Common myeloid progenitor, CD34-positive (primary cell): ENCODE results near the gene SIRT6.
A peak's percentile ranks its signal among the peaks of the same experiment; 100 is the strongest.
"Not testable (repeated sequence)": the region's sequence is repeated elsewhere in the genome, so short reads cannot be mapped to it uniquely, and the experiment has no call there.

Experiments used
- CTCF ChIA-PET: fragments of 350-600 bp; sonication (Branson Sonifier 250); formaldehyde crosslinking; loops from one replicate; lab custom pipeline; 2021; ENCODE audit warnings: antibody characterized with exemption; lab: Charles Lee
- POLR2A ChIA-PET: fragments of 350-600 bp; sonication (Branson Sonifier 250); formaldehyde crosslinking; loops from one replicate; lab custom pipeline; 2021; ENCODE audit warnings: antibody characterized with exemption; lab: Charles Lee
- DNase-seq, 3 donors: peaks; one replicate each; pipeline versions ENCODE4 v3.0.0 to v3.0.0-alpha.2; 2013
- H3K27ac ChIP-seq, 2 experiments: 1 replicate in 1 of 2; 2 replicates in 1 of 2; pipeline ENCODE4 v1.7.0; 2013; ENCODE audit warnings: inconsistent platforms in 2 of 2, low read length in 2 of 2, mild to moderate bottlenecking in 2 of 2, low read depth in 1 of 2, moderate library complexity in 1 of 2; ENCODE audit not compliant: severe bottlenecking in 2 of 2, insufficient read depth in 1 of 2, poor library complexity in 1 of 2
- H3K27me3 ChIP-seq, 5 experiments: replicated peaks in 2 of 5; 1 replicate in 3 of 5; 2 replicates in 2 of 5; pipeline versions ENCODE4 v1.6.1 to v1.7.0; 2013; ENCODE audit warnings: low read length in 4 of 5, mild to moderate bottlenecking in 2 of 5, moderate library complexity in 2 of 5, inconsistent platforms in 1 of 5; ENCODE audit not compliant: insufficient read depth in 5 of 5, control insufficient read depth in 4 of 5
- H3K36me3 ChIP-seq, 4 experiments: 1 replicate in 2 of 4; 2 replicates in 2 of 4; pipeline versions ENCODE4 v1.6.1 to v1.7.0; 2013; ENCODE audit warnings: low read length in 3 of 4, control low read depth in 1 of 4, mild to moderate bottlenecking in 1 of 4; ENCODE audit not compliant: control insufficient read depth in 4 of 4, insufficient read depth in 4 of 4
- H3K4me1 ChIP-seq, 4 experiments: 1 replicate in 3 of 4; 2 replicates in 1 of 4; pipeline versions ENCODE4 v1.6.1 to v1.7.1; 2013; ENCODE audit warnings: low read length in 3 of 4, mild to moderate bottlenecking in 3 of 4, control low read depth in 1 of 4, inconsistent platforms in 1 of 4, moderate library complexity in 1 of 4; ENCODE audit not compliant: control insufficient read depth in 4 of 4, insufficient read depth in 4 of 4; ENCODE audit errors: control extremely low read depth in 1 of 4
- H3K4me3 ChIP-seq, 7 experiments: 1 replicate in 4 of 7; 2 replicates in 3 of 7; pipeline versions ENCODE4 v1.5.1 to v1.7.0; 2013; ENCODE audit warnings: mild to moderate bottlenecking in 7 of 7, low read length in 6 of 7, moderate library complexity in 6 of 7, inconsistent platforms in 2 of 7, low read depth in 2 of 7, control low read depth in 1 of 7; ENCODE audit not compliant: insufficient read depth in 4 of 7, control insufficient read depth in 1 of 7; ENCODE audit errors: extremely low read depth in 1 of 7
- H3K9me3 ChIP-seq, 5 experiments: 1 replicate in 4 of 5; 2 replicates in 1 of 5; pipeline versions ENCODE4 v1.6.1 to v1.7.1; 2013; ENCODE audit warnings: low read length in 4 of 5, mild to moderate bottlenecking in 2 of 5, inconsistent platforms in 1 of 5, low read depth in 1 of 5, moderate library complexity in 1 of 5; ENCODE audit not compliant: control insufficient read depth in 4 of 5, insufficient read depth in 2 of 5; ENCODE audit errors: control extremely low read depth in 1 of 5
- WGBS: methylation state at CpG from one replicate; pipeline ENCODE4 v1.1.5; 2013; ENCODE audit not compliant: insufficient coverage; 5-methylcytosine and 5-hydroxymethylcytosine counted together

SIRT6 gene

GRCh38 chr19:4138445-4138844 lies 43.9 kb downstream of the SIRT6 start:
- H3K9me3 ChIP-seq: no peaks in the 10 kb centered on the region
- CTCF ChIA-PET: interaction anchor here (1.4 to 2.8 kb wide), 4 partner anchors 15 to 63 kb away, joined by 3 to 17 read pairs (median 11); partner anchors contain the start of gene CREB3L3
- no peak overlapping the region for H3K27ac ChIP-seq
- no peak for DNase-seq
- H3K4me3 ChIP-seq: no peak overlapping the region
- POLR2A ChIA-PET: interaction anchor here (0.7 kb wide), 1 partner anchor 73 kb away, joined by 3 read pairs; no protein-coding TSS in a partner anchor
- peaks cover 0 to 3% (median 0%) of the 10 kb centered on the region in 4 experiments for H3K4me1 ChIP-seq
- WGBS: 93% methylated on average over 3 of the region's 5 CpGs
- no peaks in the 10 kb centered on the region for H3K27me3 ChIP-seq
- no peaks in the 10 kb centered on the region for H3K36me3 ChIP-seq

- no peaks in the 10 kb centered on the region for H3K36me3 ChIP-seq
- WGBS: 94% methylated on average over 2 of the region's 8 CpGs
- CTCF ChIA-PET: interaction anchor here (1.6 kb wide), 1 partner anchor 75 kb away, joined by 3 read pairs; no protein-coding TSS in a partner anchor
- no peaks in the 10 kb centered on the region for H3K27me3 ChIP-seq
- POLR2A ChIA-PET: interaction anchor here (0.6 kb wide), 1 partner anchor 153 kb away, joined by 3 read pairs; no protein-coding TSS in a partner anchor
- peaks cover 0 to 3% (median 0%) of the 10 kb centered on the region in 4 experiments for H3K4me1 ChIP-seq
- no peak overlapping the region for H3K27ac ChIP-seq
- H3K9me3 ChIP-seq: no peaks in the 10 kb centered on the region
- DNase-seq: no peak
- no peak overlapping the region for H3K4me3 ChIP-seq
These were observed 45.7 kb downstream of the SIRT6 start for GRCh38 chr19:4136680-4137088.

GRCh38 chr19:4135386-4135785 lies 47.0 kb downstream of the SIRT6 start:
- not testable (repeated sequence) for H3K4me3 ChIP-seq, H3K9me3 ChIP-seq, H3K27me3 ChIP-seq, H3K36me3 ChIP-seq, H3K4me1 ChIP-seq, H3K27ac ChIP-seq, DNase-seq
- 94% methylated on average over 3 of the region's 9 CpGs for WGBS
- POLR2A ChIA-PET: interaction anchor here (0.6 kb wide), 1 partner anchor 18 kb away, joined by 3 read pairs; no protein-coding TSS in a partner anchor
- CTCF ChIA-PET: interaction anchor here (0.6 kb wide), 1 partner anchor 1927 kb away, joined by 4 read pairs; no protein-coding TSS in a partner anchor

- H3K36me3 ChIP-seq: no peaks in the 10 kb centered on the region
- H3K4me1 ChIP-seq: no peaks in the 10 kb centered on the region
- ChIA-PET POLR2A (no interaction called here), CTCF (interaction anchor here (0.8 kb wide), 1 partner anchor 98 kb away, joined by 3 read pairs; no protein-coding TSS in a partner anchor)
- H3K27ac ChIP-seq: no peak overlapping the region
- WGBS: 73% methylated on average over 5 of the region's 6 CpGs
- no peak overlapping the region for H3K4me3 ChIP-seq
- no peaks in the 10 kb centered on the region for H3K9me3 ChIP-seq
- H3K27me3 ChIP-seq: no peaks in the 10 kb centered on the region
- DNase-seq: no peak
These were observed 48.0 kb downstream of the SIRT6 start for GRCh38 chr19:4134351-4134750.

GRCh38 chr19:4130744-4131438 lies 51.5 kb downstream of the SIRT6 start:
- Histone ChIP-seq H3K4me3 (no peak overlapping the region), H3K36me3 (no peaks in the 10 kb centered on the region), H3K27ac (no peak overlapping the region), H3K27me3 (no peaks in the 10 kb centered on the region), H3K4me1 (no peaks in the 10 kb centered on the region), H3K9me3 (no peaks in the 10 kb centered on the region)
- CTCF ChIA-PET: interaction anchor here (1.2 to 1.3 kb wide), 3 partner anchors 9 to 27 kb away, joined by 3 to 5 read pairs (median 3); no protein-coding TSS in a partner anchor
- peak in 2 of 3 donors; percentile 18 to 52 for DNase-seq
- POLR2A ChIA-PET: no interaction called here
- WGBS: 60% methylated on average over 7 of the region's 8 CpGs

- POLR2A ChIA-PET, H3K36me3 ChIP-seq, H3K4me3 ChIP-seq, H3K4me1 ChIP-seq, DNase-seq, H3K27ac ChIP-seq, H3K27me3 ChIP-seq, H3K9me3 ChIP-seq: not testable (repeated sequence)
- CTCF ChIA-PET: interaction anchor here (1.4 kb wide), 1 partner anchor 10 kb away, joined by 6 read pairs; no protein-coding TSS in a partner anchor
- 100% methylated on average over 4 of the region's 7 CpGs for WGBS
These were observed 53.3 kb downstream of the SIRT6 start for GRCh38 chr19:4129050-4129449.

- H3K36me3 ChIP-seq, H3K27me3 ChIP-seq, H3K27ac ChIP-seq, DNase-seq, H3K4me3 ChIP-seq, H3K9me3 ChIP-seq, CTCF ChIA-PET, POLR2A ChIA-PET: not testable (repeated sequence)
- 100% methylated on average over 2 of the region's 4 CpGs for WGBS
- H3K4me1 ChIP-seq: peaks cover 2 to 17% (median 16%) of the 10 kb centered on the region in 4 experiments
These were observed 55.0 kb downstream of the SIRT6 start for GRCh38 chr19:4127322-4127721.
